Measurements from ENCODE around the gene GLYATL3.
"Not testable (repeated sequence)": the region's sequence is repeated elsewhere in the genome, so short reads cannot be mapped to it uniquely, and the experiment has no call there.

The GLYATL3 gene

DNA sequence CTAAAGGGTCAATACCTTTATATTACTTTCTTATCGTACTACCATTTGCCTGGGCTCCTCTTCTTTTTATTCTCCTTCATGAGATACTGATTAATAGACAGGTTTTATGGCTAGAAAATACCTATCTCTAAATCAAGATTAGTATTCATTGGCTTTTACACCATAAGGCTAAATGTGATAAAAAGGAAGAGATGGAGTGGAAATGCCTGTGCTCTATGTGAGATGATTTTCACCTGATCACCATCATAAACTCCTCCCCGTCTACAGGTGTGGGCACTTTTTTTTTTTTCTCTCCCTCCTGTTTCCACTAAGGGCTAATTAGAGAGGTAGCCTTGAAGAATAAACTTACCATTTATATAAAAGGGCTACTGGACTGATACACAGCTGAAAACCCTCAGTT lies at the start of gene GLYATL3:
TSS of gene GLYATL3 (plus strand) at position 301 of the 400 bp plus-strand sequence. CDS start 12,068 bp downstream, outside the sequence.
- no peak for DNase-seq (ENCODE audit: extremely low read depth in 1 of 2, low read depth in 1 of 2)

- no peak for DNase-seq (ENCODE audit: extremely low read depth in 1 of 2, low read depth in 1 of 2)
These were observed 46.5 kb upstream of the GLYATL3 start for GRCh38 chr6:49453221-49453620.

DNA sequence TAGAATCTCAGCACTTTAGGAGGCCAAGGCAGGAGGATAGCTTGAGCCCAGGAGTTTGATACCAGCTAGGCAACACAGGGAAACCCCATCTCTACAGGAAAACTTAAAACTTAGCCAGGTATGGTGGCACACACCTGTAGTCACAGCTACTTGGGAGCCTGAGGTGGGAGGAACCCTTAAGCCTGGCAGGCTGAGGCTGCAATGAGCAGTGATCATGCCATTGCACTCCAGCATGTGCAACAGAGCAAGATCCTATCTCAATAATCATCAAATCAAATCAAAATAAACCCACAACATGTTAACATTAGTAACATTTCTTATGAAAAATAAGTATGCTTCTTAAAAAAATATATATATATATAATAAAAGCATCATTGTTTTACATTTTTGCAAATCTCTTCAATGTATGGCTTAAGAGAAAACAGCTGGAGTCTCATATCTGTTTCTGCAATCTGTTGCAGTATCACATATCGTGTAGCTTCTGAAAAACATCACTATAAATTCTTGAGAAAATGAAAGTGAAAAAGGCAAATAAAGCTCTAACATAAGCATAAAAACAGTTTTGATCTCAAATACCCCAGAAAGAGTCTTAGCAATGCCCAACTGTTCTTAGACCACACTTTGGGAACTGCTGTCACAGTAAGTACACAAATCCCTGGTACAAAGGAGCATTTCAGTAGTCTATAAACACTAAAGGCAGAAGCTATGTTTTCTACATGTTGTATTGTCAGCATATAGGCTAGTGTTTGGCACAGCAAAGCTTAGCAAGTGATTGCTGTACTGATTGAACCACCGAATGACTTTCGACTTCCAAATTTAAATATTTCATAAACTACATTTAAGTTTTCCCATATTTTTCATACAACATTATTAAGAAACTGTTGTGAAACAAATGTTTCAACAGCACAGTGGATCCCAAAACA lies 44.7 kb upstream of the GLYATL3 start:
- DNase-seq (ENCODE audit: extremely low read depth in 1 of 2, low read depth in 1 of 2) = no peak

DNA sequence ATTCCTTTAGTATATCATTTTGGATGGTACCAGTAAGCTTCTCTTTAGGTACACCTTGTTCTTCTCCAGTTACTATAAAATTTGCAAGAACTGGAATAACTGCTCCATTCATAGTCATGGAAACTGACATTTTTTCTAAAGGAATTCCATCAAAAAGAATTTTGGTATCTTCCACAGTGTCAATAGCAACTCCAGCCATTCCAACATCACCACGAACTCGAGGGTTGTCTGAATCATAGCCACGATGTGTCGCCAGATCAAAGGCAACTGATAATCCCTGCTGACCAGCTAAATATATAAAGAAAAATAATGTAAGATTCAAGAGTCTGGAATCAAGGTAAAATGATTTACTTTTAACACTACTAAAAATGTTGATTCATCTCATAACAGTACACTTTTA lies 42.0 kb upstream of the GLYATL3 start:
- DNase-seq (ENCODE audit: extremely low read depth in 1 of 2, low read depth in 1 of 2) = no peak

GRCh38 chr6:49462071-49462470 lies 37.7 kb upstream of the GLYATL3 start:
- DNase-seq (ENCODE audit: extremely low read depth in 1 of 2, low read depth in 1 of 2) = no peak

GRCh38 chr6:49462599-49462926 lies 37.2 kb upstream of the GLYATL3 start:
- DNase-seq (ENCODE audit: extremely low read depth in 1 of 2, low read depth in 1 of 2) = no peak

DNA sequence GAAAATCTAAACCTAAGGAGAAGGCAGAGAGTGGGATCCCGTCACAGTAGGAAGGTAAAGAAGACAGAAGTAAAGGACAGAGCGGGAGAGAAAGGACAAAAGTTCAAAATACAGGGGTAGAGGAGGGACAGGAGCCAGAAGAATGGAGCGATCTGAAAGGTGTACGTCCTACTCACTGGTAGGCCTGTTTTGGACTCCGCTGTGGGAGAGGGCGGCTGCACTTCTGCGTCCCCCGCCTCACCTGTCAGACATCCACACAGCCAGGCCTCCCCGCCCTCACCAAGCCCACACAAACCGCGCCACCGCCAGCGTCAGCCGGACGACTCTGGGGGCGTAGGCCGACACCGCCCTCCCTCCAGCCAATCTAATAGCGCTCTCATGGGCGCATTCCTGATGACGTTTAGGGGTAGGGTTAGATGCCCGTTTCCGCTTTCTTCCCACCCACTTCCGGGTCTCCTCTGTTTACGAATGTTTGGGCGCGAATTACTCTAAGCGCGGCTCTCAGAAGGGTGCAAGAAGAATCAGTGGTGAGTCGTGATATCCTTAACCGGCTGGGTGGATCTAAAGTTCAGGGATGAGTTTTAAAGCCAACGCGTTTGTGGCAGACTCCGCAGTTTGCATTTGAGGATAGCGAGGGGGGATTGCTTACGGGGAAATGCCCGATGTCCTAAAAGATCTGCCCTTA lies 36.7 kb upstream of the GLYATL3 start, which contains the start of the genes CENPQ and MMUT:
TSS of gene CENPQ (plus strand) at position 444 of the 685 bp plus-strand sequence. CDS start 6,807 bp downstream, outside the sequence.
TSS of gene MMUT (minus strand) at position 327 of the 685 bp plus-strand sequence. CDS start 3,787 bp downstream, outside the sequence.
- peak; percentile 78 to 90 for DNase-seq (ENCODE audit: extremely low read depth in 1 of 2, low read depth in 1 of 2)

DNA sequence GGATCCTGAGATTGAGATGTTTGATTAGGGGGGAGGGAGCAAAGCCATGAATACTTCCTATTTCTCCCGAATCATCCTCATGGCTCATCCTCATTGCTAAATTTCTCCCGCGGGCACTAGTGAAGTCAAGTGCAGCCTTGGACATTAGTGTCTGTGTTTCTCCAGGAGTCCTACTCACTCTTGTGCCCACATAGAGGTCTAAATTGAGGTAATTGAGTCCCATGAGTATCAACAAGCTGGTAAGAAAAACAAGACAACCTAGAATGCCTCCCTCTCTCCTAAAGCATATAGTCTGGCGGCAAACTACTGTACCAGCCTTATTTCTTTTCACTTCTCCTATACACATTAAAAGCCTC lies 36.1 kb upstream of the GLYATL3 start:
- DNase-seq (ENCODE audit: extremely low read depth in 1 of 2, low read depth in 1 of 2) = no peak

GRCh38 chr6:49464691-49465090 lies 35.0 kb upstream of the GLYATL3 start:
- no peak for DNase-seq (ENCODE audit: extremely low read depth in 1 of 2, low read depth in 1 of 2)

DNA sequence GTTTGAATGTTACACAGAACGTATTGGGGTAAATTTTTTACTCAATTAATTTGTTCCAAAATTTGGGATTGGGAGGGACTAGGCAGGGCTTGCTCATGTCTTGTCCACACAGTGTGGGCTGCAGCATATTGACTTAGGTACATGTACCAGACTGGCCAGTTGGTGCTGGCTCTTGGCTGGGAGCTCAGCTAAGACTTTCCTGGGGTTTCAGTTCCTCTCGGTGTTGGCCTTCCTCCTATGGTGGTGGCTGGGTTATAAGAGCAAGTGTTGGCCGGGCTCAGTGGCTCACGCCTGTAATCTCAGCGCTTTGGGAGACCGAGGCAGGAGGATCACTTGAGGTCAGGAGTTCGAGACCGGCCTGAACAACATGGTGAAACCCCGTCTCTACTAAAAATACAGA lies 31.7 kb upstream of the GLYATL3 start:
- no peak for DNase-seq (ENCODE audit: extremely low read depth in 1 of 2, low read depth in 1 of 2)

GRCh38 chr6:49476564-49476963 lies 23.2 kb upstream of the GLYATL3 start:
- not testable (repeated sequence) for DNase-seq (ENCODE audit: extremely low read depth in 1 of 2, low read depth in 1 of 2)

DNA sequence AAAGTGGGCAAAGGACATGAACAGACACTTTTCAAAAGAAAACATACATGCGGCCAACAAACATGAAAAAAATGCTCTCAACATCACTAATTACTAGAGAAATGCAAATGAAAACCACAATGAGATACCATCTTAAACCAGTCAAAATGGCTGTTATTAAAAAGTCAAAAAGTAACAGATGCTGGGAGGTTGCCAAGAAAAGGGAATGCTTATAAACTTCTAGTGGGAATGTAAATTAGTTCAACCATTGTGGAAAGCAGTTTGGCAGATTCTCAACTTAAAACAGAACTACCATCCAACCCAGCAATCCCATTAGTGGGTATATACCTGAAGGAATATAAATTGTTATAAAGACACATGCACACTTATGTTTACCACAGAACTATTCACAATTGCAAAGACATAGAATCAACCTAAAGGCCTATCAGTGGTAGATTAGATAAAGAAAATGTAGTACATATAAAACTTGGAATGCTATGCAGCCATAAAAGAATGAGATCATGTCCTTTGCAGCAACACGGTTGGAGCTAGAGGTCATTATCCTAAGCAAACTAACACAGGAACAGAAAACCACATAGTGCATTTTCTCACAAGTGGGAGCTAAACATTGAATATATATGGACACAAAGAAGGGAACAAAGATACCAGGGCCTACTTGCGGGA lies 20.3 kb upstream of the GLYATL3 start:
- no peak for DNase-seq (ENCODE audit: extremely low read depth in 1 of 2, low read depth in 1 of 2)

GRCh38 chr6:49481846-49482245 lies 17.9 kb upstream of the GLYATL3 start:
- DNase-seq (ENCODE audit: extremely low read depth in 1 of 2, low read depth in 1 of 2) = not testable (repeated sequence)

DNA sequence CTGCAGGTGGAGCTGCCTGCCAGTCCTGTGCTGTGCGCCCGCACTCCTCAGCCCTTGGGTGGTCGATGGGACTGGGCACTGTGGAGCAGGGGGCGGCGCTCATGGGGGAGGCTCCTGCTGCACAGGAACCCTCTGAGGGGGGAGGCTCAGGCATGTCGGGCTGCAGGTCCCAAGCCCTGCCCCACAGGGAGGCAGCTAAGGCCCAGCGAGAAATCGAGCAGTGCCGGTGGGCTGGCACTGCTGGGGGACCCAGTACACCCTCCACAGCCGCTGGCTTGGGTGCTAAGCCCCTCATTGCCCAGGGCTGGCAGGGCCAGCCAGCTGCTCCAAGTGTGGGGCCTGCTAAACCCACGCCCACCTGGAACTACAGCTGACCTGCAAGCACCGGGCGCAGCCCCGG lies 16.3 kb upstream of the GLYATL3 start:
- not testable (repeated sequence) for DNase-seq (ENCODE audit: extremely low read depth in 1 of 2, low read depth in 1 of 2)

- DNase-seq (ENCODE audit: extremely low read depth in 1 of 2, low read depth in 1 of 2) = no peak
These were observed 9.1 kb upstream of the GLYATL3 start for GRCh38 chr6:49490633-49491032.

DNA sequence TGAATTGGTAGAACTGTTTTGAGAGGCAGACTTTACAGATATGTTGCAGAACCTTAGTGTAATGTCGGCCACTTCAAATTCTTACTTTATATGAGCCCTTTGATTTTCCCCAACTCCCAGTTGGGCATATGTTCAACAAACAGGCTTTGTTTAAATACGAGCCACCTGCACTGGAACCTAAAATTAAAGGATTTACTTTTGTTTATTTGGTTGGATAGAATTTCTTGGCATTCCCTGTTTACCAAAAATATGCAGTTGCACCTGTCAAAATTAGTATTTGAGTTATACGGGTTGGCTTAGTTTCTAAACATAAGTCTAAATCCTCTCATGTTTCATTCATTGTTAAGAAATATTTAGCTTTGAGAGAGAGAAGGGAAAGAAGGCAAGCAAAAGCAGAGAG lies 2.4 kb upstream of the GLYATL3 start:
- no peak for DNase-seq (ENCODE audit: extremely low read depth in 1 of 2, low read depth in 1 of 2)

GRCh38 chr6:49499126-49499525 lies 597 bp upstream of the GLYATL3 start:
- no peak for DNase-seq (ENCODE audit: extremely low read depth in 1 of 2, low read depth in 1 of 2)

DNA sequence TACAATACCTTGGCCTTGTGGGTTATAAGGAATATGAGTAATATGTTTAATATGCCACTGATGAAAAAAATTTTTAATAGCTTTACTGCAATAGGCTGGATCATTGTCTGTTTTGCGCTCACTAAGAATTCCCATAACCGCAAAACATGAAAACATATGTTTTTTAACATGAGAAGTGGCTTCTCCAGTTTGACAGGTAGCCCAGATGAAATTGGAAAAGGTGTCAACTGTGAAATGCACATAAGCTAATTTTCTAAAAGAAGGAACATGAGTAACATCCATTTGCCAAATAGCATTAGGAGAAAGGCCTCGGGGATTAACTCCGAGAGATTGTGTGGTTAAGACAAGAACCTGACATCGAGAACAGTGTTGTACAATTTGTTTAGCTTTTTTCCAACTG lies 4.9 kb downstream of the GLYATL3 start:
- no peak for DNase-seq (ENCODE audit: extremely low read depth in 1 of 2, low read depth in 1 of 2)

DNA sequence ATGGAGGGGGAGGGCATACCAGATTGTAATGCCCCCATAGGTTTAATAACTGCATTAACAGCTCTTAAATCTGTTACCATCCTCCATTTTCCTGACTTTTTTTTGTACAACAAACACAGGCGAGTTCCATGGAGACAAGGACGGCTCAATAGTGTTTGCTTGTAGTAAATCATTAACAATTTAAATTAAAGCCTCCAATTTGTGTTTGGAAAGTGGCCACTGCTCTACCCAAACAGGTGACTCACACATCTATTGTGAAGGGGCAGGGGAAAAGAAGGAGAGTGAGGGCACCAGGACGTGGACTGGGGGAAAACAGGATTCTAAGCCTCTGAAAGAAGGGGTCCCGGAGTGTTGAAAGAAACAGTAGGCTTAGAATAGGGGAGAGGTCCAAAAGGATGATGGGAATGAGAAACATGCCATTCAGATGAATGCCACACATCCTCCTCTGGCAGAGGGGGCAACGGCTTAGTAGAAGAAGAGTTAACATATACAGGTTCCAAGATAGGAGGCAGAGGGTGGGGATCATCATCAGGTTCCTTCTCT lies 6.9 kb downstream of the GLYATL3 start:
- DNase-seq (ENCODE audit: extremely low read depth in 1 of 2, low read depth in 1 of 2) = no peak

DNA sequence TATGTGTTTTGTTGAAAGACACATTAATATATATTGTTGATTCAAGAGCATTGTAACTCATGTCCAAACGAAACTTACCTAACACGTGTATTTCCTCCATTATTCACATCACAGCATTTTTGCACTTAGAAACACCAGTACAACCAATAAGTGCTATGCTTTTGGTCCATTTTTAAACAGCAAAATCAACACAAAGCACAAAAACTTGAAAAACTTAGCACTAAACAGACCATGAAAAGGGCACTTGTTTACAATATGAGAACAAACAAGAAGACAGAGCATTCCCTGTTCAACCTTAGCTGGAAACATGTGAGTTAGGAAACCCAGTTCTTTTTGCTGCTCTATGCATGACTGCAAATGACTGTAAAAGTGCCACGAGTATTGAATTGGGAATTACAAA lies 9.6 kb downstream of the GLYATL3 start:
- no peak for DNase-seq (ENCODE audit: extremely low read depth in 1 of 2, low read depth in 1 of 2)

Data from stimulated activated CD8-positive, alpha-beta memory T cell treated with anti-CD3 and anti-CD28 coated beads, Interleukin-7, amount 100 ng/mL, for 48 hours (primary cell).